HG02610 (cell line): Measurements from ENCODE around the gene RGS17.
"Not testable (repeated sequence)": the region's sequence is repeated elsewhere in the genome, so short reads cannot be mapped to it uniquely, and the experiment has no call there.

ENCODE experiments used
- ATAC-seq: cut with Tn5 transposase; IDR thresholded peaks from one replicate; pipeline ENCODE4 v1.9.1; 2021; ENCODE audit warnings: mild to moderate bottlenecking, moderate library complexity; ENCODE audit not compliant: unreplicated experiment

Gene RGS17, protein sequence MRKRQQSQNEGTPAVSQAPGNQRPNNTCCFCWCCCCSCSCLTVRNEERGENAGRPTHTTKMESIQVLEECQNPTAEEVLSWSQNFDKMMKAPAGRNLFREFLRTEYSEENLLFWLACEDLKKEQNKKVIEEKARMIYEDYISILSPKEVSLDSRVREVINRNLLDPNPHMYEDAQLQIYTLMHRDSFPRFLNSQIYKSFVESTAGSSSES

DNA sequence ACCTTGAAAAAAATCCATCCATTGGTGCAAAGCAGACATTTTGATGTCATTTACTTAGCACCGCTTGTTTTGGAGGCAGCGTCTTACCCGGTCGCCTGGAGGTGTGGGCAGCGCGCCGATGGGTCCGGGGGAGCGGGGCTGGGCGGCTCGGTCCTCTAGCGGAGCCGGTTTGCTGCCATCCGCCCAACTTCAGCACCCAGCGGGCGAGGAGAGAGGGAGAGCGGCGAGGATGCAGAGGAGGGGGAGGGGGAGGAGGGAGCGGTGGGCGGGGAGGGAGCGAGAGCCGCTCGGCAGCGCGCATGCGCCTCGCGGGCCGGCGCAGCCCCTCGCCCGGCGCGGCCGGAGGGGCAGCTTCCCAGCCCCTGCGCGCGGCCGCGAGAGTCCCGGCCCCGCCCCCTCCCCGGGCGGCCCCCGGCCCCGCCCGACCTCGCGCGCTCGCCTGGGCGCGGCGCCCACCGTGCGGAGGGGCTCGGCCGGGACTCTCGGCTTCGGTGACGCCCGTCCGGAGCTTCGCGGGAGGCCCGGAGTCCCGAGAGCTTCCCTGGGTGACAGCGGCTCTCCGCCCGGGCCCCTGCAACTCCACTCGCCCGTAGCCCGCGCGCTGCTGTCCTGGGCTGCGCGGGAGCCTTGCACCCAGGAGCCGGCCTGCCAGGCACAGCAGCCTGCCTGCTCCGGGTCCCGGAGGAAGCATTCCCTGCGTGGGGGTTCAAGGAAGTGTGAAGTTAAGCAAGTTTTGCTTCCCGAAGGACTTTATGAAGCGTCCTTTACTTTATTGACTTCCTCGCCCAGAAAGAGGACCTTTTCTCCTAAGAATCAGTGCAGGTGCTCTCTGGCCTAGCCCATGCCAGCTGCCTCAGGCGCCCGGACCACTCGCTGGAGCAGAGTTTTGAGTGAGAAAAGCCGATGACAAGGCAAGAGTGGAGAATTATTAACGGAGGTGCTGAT lies at the start of gene RGS17:
Gene RGS17, minus strand, starts transcription at position 246 of the 945 bp plus-strand sequence. CDS start 87,264 bp downstream, outside the sequence.
- no peak for ATAC-seq

DNA sequence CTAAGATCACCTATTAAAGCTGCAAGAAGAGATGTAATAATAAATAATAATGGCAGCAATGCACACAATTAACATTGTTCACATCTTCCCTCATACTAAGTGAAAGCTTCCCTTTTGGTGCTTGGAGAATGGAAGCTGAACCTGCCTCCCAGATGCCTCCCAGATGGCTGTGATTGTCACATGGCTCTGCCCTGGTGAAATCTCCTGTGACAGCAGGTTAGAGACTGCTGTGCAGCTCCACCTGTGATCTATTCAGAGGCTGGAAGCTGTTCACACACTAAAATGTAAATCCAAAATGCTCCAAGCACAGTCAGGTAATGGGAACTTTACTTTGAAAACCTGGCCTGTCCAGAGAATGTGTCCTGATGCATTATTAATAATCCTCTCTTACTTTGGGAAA lies 41.7 kb upstream of the RGS17 start:
- no peak for ATAC-seq

GRCh38 chr6:153170511-153170910 lies 39.4 kb upstream of the RGS17 start:
- ATAC-seq, result no peak

DNA sequence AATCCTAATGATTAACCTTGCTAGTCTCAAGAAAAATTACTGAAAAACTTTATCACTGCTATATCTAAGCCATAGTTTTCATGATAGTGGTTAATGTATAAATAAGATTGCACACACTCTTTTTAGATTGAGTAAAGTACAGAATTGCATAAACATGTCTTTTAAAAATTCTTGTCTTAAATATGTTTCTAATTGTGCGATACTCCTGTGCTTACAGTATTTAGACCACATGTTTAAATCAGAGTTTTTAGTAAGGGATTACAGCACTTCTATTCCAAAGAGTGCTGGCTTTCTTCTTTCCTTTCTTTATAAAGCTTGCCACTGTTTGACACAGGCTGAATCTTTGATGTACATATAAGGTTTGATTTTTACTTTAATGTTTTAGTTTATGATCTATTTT lies 36.8 kb upstream of the RGS17 start:
- ATAC-seq, result no peak

DNA sequence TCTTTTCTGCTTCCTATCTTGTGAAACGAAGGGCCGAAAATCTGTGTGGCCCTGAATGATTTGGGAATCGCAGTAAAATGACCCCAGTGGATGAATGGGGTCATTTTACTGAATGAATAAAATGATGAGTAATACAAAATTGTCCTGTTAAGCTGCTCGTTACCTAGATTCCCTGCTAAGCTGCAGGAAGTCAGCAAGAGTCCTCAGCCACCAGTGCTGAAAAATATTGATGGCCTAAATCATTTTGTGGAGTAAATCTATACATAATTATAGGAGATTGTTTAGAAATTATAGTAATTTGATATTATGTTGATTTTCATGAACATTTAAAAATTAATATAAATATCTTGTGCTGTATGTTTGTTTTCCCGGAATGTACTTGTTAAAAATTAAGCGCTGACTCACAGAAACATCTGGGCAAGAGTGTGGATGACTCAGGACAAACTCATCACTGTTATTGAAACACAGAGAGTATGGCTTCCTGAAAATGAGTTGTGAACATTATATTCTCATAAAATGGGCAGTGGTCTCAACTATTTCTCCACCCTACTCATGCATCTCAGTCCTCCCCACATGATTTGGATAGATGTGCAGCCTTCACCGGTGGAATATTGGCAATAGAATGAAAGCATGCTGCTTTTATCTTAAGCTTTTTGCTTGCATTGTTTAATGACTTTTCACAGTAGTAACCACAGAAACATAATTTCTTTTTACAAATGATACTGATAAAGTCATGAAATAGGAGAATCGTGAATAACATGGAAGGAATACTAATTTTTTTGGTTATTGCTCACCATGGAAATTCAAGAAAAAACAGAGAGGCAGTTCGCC lies 36.2 kb upstream of the RGS17 start:
- no peak for ATAC-seq

DNA sequence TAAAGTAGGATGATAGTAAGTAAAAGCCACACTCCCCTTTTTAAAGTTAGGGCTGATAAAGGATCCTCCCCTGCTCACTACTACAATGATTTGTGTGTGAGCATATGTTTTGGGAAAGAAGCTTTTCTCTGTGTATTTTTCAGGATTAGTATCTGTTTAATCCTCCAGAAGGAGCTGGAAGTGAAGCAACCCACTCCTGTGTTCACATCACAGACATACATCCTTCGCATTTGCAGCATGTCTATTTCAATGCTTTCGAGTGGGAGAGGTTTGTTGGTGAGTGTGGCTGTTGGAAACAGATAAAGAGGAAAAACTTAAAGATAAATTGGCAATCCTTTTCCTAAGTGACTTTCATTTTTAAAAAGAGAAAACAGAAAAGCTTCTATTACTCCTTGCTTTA lies 31.6 kb upstream of the RGS17 start:
- ATAC-seq, result no peak

GRCh38 chr6:153162172-153162571 lies 31.1 kb upstream of the RGS17 start:
- ATAC-seq, result no peak

- ATAC-seq, result no peak
These were observed 29.1 kb upstream of the RGS17 start for GRCh38 chr6:153160221-153160620.

GRCh38 chr6:153150752-153151440 lies 19.8 kb upstream of the RGS17 start:
- ATAC-seq, result no peak

DNA sequence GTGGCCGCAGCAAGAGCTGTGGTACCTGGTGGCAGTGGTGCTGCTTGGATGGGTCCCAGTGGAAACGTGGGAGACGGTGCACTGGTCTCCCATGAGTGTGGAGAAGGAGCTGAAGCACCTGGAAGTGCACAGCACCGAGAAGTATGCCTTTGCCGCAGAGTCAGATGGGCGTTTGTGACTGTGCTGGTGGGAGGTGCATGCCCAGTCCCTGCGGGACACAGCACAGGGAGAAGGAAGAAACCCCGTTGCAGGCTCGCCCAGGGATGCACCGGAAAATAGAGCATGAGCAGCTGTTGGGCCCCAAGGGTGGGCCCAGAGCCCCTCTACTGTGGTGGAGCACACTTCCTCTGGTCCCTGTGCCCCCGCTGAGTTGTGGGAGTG lies 19.3 kb upstream of the RGS17 start:
- ATAC-seq, result no peak

GRCh38 chr6:153149891-153150290 lies 18.8 kb upstream of the RGS17 start:
- no peak for ATAC-seq

DNA sequence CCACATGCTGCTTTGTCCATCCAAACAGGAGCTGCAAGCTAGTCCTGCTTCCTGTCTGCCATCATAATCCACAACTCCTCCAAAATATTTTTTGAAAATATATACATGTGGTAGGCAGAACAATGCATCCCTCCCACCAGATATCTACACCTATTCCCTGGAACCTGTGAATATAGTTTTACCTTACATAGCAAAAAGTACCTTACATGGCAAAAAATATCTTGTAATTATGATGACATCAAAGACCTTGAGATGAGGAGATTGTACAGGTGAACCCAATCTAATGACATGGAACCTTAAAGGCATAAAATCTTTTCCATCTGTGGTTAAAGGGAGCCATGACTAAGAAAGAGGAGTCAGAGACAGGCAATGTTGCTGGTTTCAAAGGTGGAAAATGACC lies 15.3 kb upstream of the RGS17 start:
- no peak for ATAC-seq

- ATAC-seq, result no peak
These were observed 14.5 kb upstream of the RGS17 start for GRCh38 chr6:153145591-153145990.

DNA sequence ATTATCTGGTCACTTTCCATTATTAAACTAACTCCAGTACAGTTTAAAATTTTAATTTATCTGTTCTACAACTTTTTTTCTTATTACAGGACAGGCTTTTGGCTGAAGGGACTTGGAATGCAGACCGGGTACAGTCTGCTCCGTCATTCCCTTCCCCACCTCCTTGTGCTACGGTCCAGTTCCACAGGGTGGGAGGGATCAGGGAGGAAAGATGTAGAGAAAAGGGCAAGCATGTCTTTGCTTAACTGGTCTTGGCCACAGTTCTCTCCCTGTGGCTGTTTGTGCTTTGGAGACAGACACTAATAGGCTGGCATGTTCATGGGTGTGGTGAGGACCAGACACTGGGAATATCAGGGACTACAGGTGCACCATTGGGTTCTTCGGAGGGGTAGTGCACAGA lies 12.1 kb upstream of the RGS17 start:
- ATAC-seq, result no peak

- no peak for ATAC-seq
These were observed 9.2 kb upstream of the RGS17 start for GRCh38 chr6:153140299-153140698.

DNA sequence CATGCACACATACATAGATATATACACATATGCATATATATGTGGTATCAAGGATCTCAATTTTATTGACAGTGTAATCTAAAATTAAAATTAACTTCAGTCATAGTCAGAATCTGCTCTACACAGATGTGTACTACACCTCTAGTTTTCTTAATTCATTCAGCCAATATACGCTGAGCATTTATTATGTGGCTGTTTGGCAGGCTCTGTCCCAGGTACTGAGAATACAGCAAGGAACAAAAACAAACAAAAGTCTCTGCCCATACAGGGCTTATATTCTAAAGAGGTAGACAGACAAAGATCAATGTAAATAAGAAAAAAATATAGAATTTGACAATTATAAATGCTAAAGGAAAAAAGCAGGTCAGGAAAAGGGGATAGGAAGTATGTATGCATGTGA lies 7.8 kb upstream of the RGS17 start:
- no peak for ATAC-seq

DNA sequence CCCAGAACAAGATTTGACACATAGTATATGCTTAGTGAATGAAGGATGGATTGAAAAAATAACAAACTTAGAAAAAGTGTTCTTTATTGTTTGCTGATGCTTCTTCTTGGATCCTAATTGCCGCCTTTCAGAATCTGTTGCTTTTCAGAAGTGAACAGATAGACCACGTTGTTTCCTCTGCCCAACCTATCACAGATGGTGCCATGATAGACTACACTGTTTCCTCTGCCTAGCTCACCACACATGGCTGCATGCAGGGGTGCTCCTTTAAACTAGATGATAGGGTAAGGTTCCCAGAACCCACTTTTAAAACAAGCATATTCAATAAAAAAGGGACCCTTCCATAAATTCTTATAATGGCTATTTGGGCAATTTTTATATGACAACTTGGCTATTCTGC lies 4.6 kb upstream of the RGS17 start:
- no peak for ATAC-seq

GRCh38 chr6:153133667-153134066 lies 2.6 kb upstream of the RGS17 start:
- not testable (repeated sequence) for ATAC-seq

DNA sequence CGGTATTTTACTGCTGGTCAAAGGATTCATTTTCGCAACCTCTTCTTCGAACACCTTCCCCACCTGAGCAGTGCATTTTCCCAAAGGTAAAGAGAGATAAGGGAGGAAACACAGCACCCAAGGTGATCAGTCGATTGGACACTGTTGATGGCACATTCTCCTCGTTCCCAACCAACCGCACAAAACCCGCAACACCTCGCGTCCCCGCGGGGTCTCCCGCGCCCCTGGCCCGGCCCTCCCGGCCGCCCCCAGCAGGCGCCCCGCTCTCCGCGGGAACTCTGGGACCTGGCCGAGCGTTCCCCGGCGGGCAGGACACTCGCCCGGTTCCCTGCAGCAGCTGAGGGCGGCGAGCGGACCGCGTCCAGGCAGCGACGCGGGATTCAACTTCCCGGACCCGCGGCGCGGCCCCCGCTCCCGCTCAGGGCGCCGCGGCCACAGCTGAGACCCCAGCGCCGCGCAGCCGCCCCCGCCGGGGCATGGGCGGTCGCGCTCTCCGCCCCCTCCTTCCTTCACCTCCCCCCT lies 506 bp downstream of the RGS17 start:
- no peak for ATAC-seq

DNA sequence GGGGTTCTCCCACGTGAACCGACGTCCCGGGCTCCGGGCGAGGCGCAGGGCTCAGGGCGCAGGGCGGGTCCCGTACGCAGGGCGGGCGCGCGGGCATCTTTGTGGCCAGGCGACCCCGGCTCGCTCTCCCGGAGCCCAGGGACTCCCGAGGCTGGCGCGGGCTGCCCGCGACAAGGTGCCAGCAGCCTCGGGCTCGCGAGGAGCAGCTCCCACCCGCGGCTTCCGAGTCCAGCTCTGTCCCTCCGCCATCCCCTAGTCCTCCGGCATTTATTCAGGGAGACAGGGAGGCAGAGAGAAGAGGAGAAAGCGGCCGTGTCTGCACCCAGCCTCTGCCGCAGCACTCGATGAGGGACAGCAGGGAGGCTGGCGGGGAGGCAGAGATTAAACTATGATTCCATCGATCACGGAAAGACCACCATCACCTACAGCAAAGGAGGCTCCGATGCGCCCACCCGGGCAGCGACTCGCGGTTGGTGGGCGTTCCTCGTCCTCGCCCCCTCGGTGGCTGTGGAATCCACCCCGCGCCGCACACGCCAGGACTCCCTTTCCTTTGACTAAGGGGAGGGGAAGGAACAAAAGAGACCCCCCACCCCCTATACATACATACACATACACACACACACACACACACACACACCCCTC lies 1.1 kb downstream of the RGS17 start:
- no peak for ATAC-seq
